NCI-H2029 (cell line): ENCODE measurements around the gene ZNF772.
"Not testable (repeated sequence)": the region's sequence is repeated elsewhere in the genome, so short reads cannot be mapped to it uniquely, and the experiment has no call there.

Experiments
- DNase-seq: peaks from one replicate; lab custom pipeline; 2025; lab: John Stamatoyannopoulos, UW

The ZNF772 gene

DNA sequence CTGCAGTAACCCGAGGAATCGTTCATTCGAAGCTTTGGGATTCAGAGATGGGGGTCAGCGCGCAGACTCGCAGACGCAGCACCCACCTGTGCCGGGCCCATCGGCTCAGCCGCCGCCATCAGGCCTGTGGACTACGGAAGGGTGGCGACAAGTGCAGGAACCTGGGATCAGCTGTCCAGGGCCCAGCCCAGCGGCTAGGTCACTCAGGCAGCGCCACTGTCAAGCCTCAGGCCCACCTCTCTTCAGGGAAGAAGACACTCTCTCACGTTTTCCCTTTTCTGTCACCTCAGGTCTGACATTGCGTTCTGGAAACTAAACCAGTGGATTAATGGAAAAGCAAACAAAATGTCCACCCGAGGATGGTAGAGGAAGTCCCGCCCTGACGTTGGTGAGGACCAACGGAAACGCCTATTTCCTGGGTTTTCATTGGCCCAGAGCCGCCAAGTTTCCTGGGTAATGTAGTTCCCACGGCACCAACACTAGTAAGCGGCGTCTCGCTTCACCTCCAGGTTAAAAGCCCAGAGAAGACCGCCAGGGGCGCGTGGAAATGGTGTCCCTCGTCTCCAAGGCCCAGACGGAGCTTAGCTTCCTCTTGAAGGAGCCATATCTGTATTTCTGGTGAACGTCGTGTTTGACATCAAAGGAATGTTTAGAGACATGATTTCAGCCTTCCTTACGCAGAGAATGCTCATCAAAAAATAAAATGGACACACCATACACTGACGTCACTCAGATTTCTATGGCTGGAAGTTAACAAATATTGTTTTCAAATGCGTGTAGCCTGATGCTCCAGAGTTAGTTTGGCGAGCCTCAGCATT, at the start of gene ZNF772:
Gene ZNF772 (minus strand): TSS at position 376 of the 818 bp plus-strand sequence. CDS start 257 bp downstream, at position 119.
- peak; percentile 93 for DNase-seq

DNA sequence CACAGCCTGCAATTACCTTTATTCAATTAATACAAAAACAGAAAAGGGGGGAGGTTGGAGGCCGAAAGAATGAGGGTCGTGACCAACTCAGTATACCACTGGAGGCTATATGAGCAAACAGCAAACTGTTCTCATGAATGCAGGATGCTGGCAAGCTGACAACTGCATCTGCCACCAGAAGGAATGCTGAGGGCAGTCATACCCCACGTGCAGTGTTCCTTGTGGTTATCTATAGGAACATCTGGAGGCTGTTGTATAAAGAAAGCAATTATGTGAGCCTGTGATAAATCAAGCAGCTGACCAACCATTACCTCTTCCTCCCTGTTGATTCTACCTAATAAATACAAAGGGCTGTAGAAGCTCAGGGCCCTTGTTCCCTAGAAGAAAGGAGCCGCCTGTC, 40.7 kb upstream of the ZNF772 start:
- DNase-seq: not testable (repeated sequence)

DNA sequence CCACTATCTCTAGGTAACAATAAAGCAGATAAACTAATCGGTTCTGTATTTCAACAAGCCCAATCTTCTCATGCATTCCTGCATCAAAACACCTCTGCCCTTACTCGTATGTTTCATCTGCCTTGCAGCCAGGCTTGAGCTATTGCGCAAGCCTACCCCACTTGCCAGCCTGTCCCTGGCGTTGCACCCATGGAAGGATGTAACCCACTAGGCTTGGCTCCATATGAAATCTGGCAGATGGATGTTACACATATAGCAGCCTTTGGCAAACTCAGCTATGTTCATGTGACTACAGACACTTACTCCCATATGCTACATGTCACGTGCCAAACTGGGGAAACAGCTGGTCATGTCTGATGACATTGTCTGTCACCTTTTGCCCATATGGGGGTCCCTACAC, 37.9 kb upstream of the ZNF772 start:
- no peak for DNase-seq

DNA sequence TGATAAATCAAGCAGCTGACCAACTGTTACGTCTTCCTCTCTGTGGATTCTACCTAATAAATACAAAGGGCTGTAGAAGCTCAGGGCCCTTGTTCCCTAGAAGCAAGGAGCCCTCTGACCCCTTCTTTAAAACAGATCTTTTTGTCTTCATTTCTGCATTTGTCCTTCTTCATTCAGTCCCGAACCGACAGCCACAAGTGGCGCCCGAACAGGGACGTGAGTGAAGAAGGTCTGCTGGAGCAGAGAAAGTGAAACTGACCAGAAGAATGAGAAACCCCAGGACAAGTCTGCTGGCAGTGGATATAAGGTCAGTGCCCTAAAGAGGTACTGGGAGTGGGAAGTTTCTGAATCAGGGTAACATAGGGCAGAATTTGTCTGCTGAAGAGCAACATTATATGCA, 35.5 kb upstream of the ZNF772 start:
- DNase-seq: no peak

DNA sequence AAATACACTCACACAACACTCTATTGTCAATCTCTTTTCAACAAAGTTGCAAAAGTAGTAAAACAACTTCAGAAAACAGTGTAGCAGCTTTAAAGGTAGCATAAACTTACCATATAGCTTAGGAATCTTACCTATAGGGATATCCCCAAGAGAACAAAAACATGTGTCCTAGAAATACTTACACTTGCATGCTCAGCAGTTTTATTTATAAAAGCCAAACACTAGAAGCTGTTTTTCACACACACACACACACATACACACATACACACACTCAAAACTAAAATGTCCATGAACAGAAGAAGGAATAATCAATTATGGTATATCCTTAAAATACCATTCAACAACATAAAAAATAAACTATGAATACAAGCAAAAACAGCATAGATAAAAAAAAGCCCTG, 34.1 kb upstream of the ZNF772 start:
- DNase-seq: no peak

DNA sequence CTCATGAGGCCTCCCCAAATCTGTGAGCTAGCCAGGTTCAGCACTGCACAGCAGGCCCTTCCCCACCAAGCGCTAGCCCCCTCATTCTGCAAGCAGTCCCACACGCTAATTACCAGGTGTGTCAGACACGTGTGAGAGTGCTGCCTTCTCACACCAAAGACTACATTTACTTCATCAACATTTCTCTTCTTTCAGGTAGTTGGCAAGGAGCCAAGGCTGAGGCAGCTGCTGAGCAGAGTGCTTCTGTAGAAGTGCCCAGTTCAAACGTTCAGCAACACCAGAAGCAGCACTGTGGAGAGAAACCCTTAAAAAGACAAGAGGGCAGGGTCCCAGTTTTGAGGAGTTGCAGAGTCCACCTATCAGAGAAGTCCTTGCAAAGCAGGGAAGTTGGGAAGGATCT, 28.8 kb upstream of the ZNF772 start:
- no peak for DNase-seq

DNA sequence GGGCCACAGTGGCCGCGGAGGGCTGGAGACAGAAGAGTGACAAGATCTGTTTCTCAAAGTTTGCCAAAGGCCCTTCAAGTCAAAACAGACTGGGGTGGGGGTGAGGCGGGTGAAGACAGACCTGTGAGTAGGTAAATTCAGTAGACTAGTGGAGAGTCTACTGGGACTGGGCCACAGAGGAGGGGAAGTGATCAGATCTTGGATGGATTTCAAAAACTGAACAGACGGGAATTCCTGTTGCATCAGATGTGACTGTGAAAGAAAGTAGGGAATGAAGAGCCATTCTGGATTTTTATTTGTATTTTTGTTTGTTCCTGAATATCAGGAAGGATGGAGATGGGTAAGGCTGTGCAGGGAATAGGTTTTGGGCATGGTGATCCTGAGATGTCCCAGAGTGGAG, 23.0 kb upstream of the ZNF772 start:
- DNase-seq: not testable (repeated sequence)

DNA sequence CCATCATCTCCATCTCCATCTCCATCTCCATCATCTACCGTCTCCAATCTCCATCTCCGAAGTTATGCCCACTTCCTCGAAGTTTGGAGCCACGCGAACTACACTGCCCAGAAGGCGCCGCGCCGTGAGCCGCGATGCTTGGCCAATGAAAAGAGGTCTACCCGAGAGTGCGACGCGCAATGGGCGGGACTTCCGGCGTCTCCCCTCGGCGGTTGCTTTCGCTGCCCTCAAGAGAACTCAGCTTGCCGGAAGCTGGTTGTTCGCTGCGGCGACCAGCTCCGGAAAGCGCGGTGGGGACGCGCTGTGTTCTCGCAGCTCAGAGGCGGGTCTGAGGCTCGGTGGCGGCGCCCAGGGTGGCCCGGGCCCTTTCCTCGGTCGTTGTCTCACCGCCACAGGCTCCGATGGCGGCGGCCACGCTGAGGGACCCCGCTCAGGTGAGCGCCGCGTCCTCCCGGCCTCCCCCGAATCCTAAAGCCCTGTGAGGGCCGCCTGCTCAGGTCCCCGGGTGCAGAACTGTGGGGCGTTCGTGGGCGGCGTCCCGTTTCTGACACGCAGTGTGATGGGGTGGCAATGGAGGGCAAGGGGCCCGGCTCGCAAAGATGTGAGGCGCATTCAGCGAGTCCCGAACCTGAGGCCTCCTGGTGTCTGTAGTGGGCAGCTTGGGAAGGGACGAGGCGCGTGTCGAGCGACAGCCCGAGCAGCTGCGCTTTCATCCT, 22.5 kb upstream of the ZNF772 start, which contains the start of gene ZNF773:
Gene ZNF773 (plus strand): TSS at position 259 of the 716 bp plus-strand sequence. CDS start 143 bp downstream, at position 402.
- peak; percentile 91 for DNase-seq

DNA sequence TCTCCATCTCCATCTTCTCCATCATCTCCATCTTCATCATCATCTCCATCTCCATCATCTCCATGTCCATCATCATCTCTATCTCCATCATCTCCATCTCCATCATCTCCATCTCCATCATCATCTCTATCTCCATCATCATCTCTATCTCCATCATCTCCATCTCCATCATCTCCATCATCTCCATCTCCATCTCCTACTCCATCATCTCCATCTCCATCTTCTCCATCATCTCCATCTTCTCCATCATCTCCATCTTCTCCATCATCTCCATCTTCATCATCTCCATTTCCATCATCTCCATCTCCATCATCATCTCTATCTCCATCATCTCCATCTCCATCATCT, 21.9 kb upstream of the ZNF772 start:
- not testable (repeated sequence) for DNase-seq

DNA sequence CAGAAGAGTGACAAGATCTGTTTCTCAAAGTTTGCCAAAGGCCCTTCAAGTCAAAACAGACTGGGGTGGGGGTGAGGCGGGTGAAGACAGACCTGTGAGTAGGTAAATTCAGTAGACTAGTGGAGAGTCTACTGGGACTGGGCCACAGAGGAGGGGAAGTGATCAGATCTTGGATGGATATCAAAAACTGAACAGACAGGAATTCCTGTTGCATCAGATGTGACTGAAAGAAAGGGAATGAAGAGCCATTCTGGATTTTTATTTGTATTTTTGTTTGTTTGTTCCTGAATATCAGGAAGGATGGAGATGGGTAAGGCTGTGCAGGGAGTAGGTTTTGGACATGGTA, 10.9 kb upstream of the ZNF772 start:
- not testable (repeated sequence) for DNase-seq

DNA sequence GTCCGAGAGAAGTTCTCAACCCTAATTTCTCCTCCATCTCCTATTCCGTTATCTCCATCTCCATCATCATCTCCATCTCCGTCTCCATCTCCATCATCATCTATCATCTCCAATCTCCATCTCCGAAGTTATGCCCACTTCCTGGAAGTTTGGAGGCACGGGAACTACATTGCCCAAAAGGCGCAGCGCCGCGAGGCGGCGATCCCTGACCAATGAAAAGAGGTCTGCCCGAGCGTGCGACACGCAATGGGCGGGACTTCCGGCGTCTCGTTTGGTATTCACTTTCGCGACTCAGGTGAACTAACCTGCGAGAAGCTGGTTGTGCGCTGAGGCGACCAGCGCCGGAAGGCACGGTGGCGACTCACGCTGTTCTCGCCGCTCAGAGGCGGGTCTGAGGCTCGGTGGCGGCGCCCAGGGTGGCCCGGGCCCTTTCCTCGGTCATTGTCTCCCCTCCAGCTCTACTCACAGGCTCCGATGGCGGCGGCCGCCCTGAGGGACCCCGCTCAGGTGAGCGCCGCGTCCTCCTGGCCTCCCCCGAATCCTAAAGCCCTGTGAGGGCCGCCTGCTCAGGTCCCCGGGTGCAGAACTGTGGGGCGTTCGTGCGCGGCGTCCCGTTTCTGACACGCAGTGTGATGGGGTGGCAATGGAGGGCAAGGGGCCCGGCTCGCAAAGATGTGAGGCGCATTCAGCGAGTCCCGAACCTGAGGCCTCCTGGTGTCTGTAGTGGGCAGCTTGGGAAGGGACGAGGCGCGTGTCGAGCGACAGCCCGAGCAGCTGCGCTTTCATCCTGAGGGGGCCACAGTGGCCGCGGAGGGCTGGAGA, 10.3 kb upstream of the ZNF772 start, which contains the start of gene ZNF419:
Gene ZNF419 (plus strand): TSS at position 274 of the 822 bp plus-strand sequence. CDS start 201 bp downstream, at position 475.
- DNase-seq: peak; percentile 92

DNA sequence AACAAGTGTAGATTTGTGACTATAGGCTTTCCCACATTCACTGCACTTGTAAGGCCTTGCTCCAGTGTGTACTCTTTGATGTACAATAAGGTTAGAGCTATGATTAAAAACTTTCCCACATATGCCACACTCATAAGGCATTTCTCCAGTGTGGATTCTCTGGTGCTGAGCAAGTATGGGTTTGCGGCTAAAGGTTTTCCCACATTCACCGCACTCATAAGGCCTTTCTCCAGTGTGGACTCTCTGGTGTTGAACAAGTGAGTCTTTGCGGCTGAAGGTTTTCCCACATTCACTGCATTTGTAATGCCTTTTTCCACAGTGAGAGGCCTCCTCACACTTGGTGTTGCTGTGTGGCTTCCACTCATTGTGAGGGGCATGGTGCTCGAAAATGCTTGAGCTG, 3.7 kb downstream of the ZNF772 start:
- DNase-seq: no peak

DNA sequence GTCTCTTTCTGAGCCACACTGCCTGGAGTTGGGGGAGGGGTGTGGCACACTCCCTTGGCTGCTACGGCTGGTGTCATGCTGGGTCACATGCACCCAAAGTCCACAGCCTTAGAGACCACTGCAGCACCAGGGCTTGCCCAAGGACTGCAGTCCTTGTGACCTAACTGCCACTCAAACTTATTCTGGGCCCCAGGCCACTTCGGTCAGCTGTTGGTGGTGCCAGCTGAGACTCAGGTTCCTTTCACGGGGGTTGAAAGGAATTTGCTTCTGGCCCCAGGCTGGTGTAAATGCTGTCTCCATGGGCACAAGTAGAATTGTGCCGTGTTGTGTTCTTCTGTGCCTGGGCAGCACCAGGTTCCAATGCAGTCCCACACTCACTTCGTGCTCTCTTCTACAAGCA, 10.9 kb downstream of the ZNF772 start:
- no peak for DNase-seq

DNA sequence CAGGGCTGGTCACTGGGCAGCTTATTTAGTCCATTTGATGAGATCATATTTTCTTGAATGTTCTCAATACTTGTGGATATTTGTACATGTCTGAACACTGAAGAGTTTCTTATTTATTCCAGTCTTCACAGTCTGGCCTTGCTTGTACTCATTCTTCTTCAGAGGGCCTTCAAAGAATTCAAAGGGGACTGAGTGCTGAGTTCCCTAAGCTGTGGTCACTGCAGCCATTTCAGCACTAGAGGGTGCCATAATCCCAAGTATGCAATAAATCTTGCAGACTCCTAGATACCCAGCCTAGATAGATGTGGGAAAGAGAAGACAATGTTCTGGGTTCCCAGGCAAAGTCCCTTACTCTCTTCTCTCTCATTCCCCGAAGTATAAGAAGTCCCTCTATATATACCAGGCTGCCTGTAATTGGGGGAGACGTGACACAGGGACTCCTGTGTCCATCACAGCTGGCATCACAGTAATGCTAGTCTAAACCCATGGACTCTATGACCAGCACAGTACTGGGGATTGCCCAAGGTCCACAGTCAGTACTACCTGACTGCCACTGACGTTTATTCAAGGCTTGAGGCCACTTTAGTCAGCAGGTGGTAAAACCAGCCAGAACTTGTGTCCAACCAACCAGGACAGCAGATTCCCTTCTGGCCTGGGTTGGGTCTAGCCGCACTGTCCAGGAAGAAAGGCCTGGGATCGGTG, 11.5 kb downstream of the ZNF772 start:
- DNase-seq: peak; percentile 2

DNA sequence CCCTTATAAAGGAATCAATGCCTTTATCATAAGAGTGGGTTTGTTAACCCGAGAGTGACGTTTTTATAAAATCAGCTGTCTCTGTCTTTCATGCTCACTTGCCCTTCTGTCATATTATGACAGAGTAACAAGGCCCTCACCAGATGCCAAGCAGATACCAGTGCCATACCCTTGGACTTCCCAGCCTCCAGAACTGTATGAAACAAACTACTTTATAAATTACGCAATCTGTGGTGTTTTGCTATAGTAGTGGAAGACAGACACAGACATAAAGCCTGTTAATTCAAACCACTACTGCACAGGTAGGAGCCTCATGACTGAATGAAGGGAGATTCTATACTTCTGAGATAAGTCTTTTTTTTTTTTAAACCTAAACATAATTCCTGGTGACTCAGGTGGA, 25.1 kb downstream of the ZNF772 start:
- DNase-seq: no peak

DNA sequence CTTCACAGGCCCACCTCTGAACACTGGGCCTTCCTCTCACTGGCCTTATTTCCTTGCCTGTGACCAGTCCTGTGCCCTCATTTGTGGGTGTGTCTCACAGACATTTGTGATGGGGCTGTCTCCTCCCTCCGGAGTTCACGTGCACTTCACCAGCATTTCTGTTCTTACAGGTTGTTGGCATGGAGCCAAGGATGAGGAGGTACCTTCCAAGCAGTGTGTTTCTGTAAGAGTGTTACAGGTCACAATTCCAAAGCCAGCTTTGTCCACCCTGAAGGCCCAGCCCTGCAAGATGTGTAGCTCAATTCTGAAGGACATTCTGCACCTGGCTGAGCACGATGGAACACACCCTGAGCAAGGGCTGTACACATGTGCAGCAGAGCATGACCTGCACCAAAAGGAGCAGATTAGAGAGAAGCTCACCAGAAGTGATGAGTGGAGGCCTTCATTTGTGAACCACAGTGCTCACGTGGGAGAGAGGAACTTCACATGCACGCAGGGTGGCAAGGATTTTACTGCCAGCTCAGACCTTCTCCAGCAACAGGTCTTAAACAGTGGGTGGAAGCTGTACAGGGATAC, 34.2 kb downstream of the ZNF772 start:
- no peak for DNase-seq

DNA sequence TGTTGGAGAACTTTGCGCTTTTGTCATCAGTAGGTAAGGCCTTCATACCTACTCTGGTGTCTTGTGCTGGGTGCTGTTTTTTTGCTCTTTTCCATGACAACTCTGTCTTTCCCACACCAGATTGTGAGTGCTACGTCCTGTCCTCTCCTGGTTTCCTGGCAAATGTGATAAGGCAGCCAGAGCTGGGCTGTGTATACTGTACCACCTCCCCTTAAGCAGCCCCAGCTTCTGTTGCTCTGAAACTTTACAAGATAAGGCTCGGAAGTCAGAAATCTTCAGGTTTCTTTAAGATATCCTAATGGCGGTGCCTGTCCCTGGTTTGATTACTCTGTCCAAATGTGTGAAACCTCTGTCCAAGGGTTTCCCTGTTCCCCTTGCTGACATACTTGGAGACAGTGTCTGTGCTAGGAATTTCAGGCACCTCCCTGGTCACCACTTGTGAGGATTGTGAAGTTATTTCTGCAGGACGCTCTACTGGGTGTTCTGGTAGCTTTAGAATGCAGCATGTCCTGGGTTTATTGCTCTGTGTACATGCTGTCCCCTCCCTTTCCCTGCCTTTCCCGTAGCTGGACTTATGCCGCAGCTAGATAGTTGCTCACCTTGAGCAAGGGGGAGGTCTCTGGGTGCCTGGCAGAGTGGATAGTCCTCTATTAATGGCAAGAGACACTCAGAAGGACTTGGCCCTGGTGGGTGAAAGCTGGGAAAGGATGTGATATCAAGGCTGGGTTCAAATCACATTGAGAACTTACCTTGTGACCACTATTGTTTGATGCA, 35.2 kb downstream of the ZNF772 start:
- DNase-seq: no peak

DNA sequence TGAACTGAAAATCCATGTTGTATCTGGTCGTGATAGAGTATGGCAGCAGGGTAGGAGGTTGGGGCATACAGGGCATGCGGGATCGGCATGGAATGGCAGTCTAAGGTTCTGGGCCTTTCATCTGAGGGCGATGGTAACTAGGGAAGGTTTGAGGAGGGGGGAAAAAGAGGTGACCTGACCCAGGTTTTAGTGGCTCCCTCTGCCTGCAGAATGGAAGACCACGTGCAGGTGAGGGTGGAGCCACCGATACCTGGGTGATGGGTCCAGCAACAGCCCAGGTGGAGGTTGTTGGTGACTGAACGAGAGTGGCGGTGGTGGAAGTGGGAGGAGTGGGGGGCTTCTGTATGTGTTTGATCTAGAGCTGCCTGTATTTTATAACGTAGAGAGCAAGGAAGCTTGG, 38.4 kb downstream of the ZNF772 start:
- DNase-seq: no peak

DNA sequence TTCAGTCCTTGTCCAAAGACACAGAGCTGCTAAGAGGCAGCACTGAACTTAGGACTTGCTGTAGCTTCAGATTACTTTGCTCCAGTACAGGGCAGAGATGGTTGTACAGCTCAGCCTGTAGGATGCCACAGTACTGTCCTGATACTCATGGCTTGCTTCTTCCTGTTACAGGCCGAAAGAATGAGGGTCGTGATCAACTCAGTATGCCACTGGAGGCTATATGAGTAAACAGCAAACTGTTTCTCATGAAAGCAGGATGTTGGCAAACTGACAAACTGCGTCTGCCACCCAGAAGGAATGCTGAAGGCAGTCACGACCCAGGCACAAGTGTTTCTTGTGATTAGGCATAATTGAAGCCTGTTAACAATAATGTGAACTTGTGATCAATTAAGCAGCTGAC, 39.4 kb downstream of the ZNF772 start:
- no peak for DNase-seq

DNA sequence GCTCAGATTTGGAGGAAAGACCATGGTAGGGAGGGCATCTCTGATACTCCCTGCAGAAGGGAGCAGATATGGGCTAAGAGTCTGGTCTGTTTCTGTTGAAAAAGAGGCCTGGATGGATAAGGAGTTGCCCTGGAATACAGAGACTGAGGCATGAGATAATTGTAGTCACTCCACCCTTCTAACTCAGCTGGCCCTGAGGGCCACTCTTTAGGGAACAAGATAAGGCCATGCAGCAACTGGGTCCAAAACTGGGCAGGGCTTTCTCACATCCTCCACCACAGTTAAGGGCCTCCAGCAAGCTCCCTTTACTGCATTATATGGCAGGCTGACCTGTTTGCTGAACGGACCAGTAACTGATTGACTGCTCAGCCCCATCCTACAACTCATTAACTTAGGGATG, 40.9 kb downstream of the ZNF772 start:
- no peak for DNase-seq
